CD4-positive, alpha-beta memory T cell (primary cell): ENCODE data around the gene KIF22. TPM values are rescaled to one million over a fixed set of nuclear protein-coding genes. Genes with fewer than 3 reads are reported as not detected.

Experiments
- CTCF ChIA-PET: fragments of 350-600 bp; sonication (Branson Sonifier 250); formaldehyde crosslinking; loops from one replicate; lab custom pipeline; 2021; ENCODE audit warnings: inconsistent platforms; ENCODE audit not compliant: partially characterized antibody; lab: Charles Lee
- POLR2A ChIA-PET: fragments of 350-600 bp; sonication (Branson Sonifier 250); formaldehyde crosslinking; loops from one replicate; lab custom pipeline; 2021; ENCODE audit not compliant: partially characterized antibody; lab: Charles Lee
- DNase-seq, 5 donors: peaks; one replicate each; pipeline versions ENCODE4 v3.0.0 to v3.0.0-alpha.2; 2020 to 2022; ENCODE audit warnings: mixed read lengths in 1 of 5
- H3K27ac ChIP-seq: one replicate; pipeline ENCODE4 v1.7.0; 2013; ENCODE audit warnings: low read depth, low read length
- H3K27me3 ChIP-seq: 2 replicates; pipeline ENCODE4 v1.7.0; 2013; ENCODE audit warnings: mild to moderate bottlenecking, low read length, moderate library complexity; ENCODE audit not compliant: insufficient read depth
- H3K36me3 ChIP-seq: 2 replicates; pipeline ENCODE4 v1.7.0; 2013; ENCODE audit warnings: mild to moderate bottlenecking, low read length, moderate library complexity; ENCODE audit not compliant: insufficient read depth
- H3K4me1 ChIP-seq: 2 replicates; pipeline ENCODE4 v1.7.0; 2013; ENCODE audit warnings: mild to moderate bottlenecking, low read length, moderate library complexity; ENCODE audit not compliant: insufficient read depth
- H3K4me3 ChIP-seq, 2 donors: one replicate each; pipeline ENCODE4 v1.7.0; 2013; ENCODE audit warnings: low read length in 2 of 2, mild to moderate bottlenecking in 1 of 2
- H3K9me3 ChIP-seq, 2 donors: one replicate each; pipeline ENCODE4 v1.7.0; 2013; ENCODE audit warnings: low read length in 2 of 2, control low read depth in 1 of 2; ENCODE audit not compliant: control insufficient read depth in 1 of 2
- H3K27ac Mint-ChIP-seq, 7 donors: one replicate each; pipeline ENCODE4 v1.8.0; 2020 to 2021; ENCODE audit warnings: mixed read lengths in 7 of 7, mild to moderate bottlenecking in 6 of 7, inconsistent platforms in 3 of 7, moderate library complexity in 3 of 7
- H3K27me3 Mint-ChIP-seq, 2 donors: one replicate each; pipeline ENCODE4 v1.8.0; 2020 to 2021; ENCODE audit warnings: mixed read lengths in 2 of 2
- H3K36me3 Mint-ChIP-seq, 2 donors: one replicate each; pipeline ENCODE4 v1.8.0; 2020 to 2021; ENCODE audit warnings: mixed read lengths in 2 of 2, inconsistent platforms in 1 of 2, mild to moderate bottlenecking in 1 of 2
- H3K4me1 Mint-ChIP-seq, 4 donors: one replicate each; pipeline ENCODE4 v1.8.0; 2020 to 2021; ENCODE audit warnings: mixed read lengths in 4 of 4, mild to moderate bottlenecking in 1 of 4
- H3K4me3 Mint-ChIP-seq, 8 donors: one replicate each; pipeline ENCODE4 v1.8.0; 2020 to 2021; ENCODE audit warnings: mixed read lengths in 8 of 8, mild to moderate bottlenecking in 7 of 8, moderate library complexity in 6 of 8, inconsistent platforms in 3 of 8
- H3K9me3 Mint-ChIP-seq, 8 donors: one replicate each; pipeline ENCODE4 v1.8.0; 2020 to 2021; ENCODE audit warnings: mixed read lengths in 8 of 8, mild to moderate bottlenecking in 5 of 8, inconsistent platforms in 3 of 8, moderate library complexity in 1 of 8
- intact Hi-C: fragments of 100-400 bp; cut with micrococcal nuclease; formaldehyde crosslinking; loops from one replicate; pipeline ENCODE4 v1.15.1; 2023
- polyA plus RNA-seq, 2 donors: library from polyadenylated mRNA; unstranded; fragments of 300-500 nt; fragmentation: Illumina TruSeq; gene quantifications; one replicate each; pipeline ENCODE4 v1.2.3, GENCODE V29; 2021
- total RNA-seq, 2 experiments: library from RNA; stranded (reverse); gene quantifications; one replicate each; pipeline ENCODE4 v1.2.3, GENCODE V29; 2021

KIF22 gene
- total and polyA plus RNA-seq, 4 experiments from 2014 or later: 35.7 to 98.6 (median 71.8) TPM

GRCh38 chr16:29821643-29822115 is 31.1 kb downstream of the KIF22 start:
- ChIA-PET POLR2A (interaction anchor here (0.6 to 24.0 kb wide), 12 partner anchors 10 to 121 kb away, joined by 3 to 522 read pairs (median 12); partner anchors contain the start of genes C16orf54, CDIPT, KIF22 and MAZ), CTCF (interaction anchor here (0.7 to 8.2 kb wide), 9 partner anchors 13 to 131 kb away, joined by 3 to 129 read pairs (median 5); no protein-coding TSS in a partner anchor)
- DNase-seq: no peak
- Mint-ChIP-seq H3K4me3 (peak overlapping the region; percentile 97 to 99 (median 98)), H3K9me3 (no peaks in the 10 kb centered on the region), H3K36me3 (peaks cover 25 to 37% of the 10 kb centered on the region in 2 donors), H3K27me3 (no peaks in the 10 kb centered on the region), H3K27ac (peak overlapping the region; percentile 91 to 97 (median 96)), H3K4me1 (peaks cover 29 to 91% (median 63%) of the 10 kb centered on the region in 4 donors)
- Histone ChIP-seq H3K4me1 (peaks cover 95% of the 10 kb centered on the region), H3K27me3 (no peaks in the 10 kb centered on the region), H3K27ac (peak overlapping the region; percentile 86), H3K36me3 (peaks cover 12% of the 10 kb centered on the region), H3K9me3 (no peaks in the 10 kb centered on the region), H3K4me3 (peak overlapping the region; percentile 92 to 99)
- intact Hi-C loops: no loop called here

DNA sequence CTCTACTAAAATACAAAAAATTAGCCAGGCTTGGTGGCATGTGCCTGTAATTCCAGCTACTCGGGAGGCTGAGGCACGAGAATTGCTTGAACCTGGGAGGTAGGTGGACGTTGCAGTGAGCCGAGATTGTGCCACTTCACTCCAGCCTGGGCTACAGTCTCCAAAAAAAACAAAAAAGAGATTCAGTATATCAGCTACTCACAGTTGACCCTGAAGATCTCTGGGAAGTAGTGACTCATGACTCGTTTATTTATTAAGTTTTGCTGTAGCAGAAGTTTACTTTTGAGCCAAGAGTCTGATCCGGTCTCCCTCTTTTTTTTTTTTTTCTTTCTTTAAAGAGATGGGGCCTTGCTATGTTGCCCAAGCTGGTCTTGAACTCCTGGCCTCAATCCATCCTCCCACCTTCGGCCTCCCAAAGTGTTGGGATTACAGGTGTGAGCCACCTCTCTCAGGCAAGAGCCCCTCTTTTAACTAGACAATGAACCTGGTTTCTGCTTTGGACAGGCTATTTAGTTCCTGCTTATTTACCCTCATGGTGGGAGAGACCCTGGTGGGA is 34.1 kb downstream of the KIF22 start:
- Histone ChIP-seq H3K27ac (peak overlapping the region; percentile 3), H3K9me3 (no peaks in the 10 kb centered on the region), H3K36me3 (peaks cover 4% of the 10 kb centered on the region), H3K27me3 (no peaks in the 10 kb centered on the region), H3K4me3 (no peak overlapping the region), H3K4me1 (peaks cover 95% of the 10 kb centered on the region)
- Mint-ChIP-seq H3K36me3 (peaks cover 13 to 24% of the 10 kb centered on the region in 2 donors), H3K27ac (peak overlapping the region; percentile 80 to 95 (median 90)), H3K4me1 (peaks cover 26 to 92% (median 56%) of the 10 kb centered on the region in 4 donors), H3K27me3 (no peaks in the 10 kb centered on the region), H3K4me3 (peak overlapping the region; percentile 63 to 89 (median 81)), H3K9me3 (no peaks in the 10 kb centered on the region)
- ChIA-PET CTCF (interaction anchor here (0.5 to 7.1 kb wide), 5 partner anchors 24 to 664 kb away, joined by 3 to 71 read pairs (median 3); no protein-coding TSS in a partner anchor), POLR2A (interaction anchor here (0.6 to 14.2 kb wide), 5 partner anchors 8 to 241 kb away, joined by 3 to 477 read pairs (median 5); partner anchors contain the start of genes ALDOA, MAZ, PAGR1 and PRRT2)
- intact Hi-C loops: no loop called here
- no peak for DNase-seq

- H3K27ac ChIP-seq: peak overlapping the region; percentile 3
- no peaks in the 10 kb centered on the region for H3K9me3 ChIP-seq
- intact Hi-C loops: no loop called here
- peak overlapping the region in 1 of 2 donors; percentile 25 for H3K4me3 ChIP-seq
- no peaks in the 10 kb centered on the region for H3K27me3 Mint-ChIP-seq
- H3K4me1 Mint-ChIP-seq: peaks cover 24 to 92% (median 55%) of the 10 kb centered on the region in 4 donors
- no peaks in the 10 kb centered on the region for H3K9me3 Mint-ChIP-seq
- peaks cover 5% of the 10 kb centered on the region for H3K36me3 ChIP-seq
- CTCF ChIA-PET: interaction anchor here (0.7 to 7.1 kb wide), 7 partner anchors 8 to 615 kb away, joined by 3 to 71 read pairs (median 3); partner anchors contain the start of genes KIF22 and PAGR1
- H3K4me1 ChIP-seq: peaks cover 92% of the 10 kb centered on the region
- H3K4me3 Mint-ChIP-seq: peak overlapping the region; percentile 63 to 89 (median 81)
- no peaks in the 10 kb centered on the region for H3K27me3 ChIP-seq
- peaks cover 12 to 19% of the 10 kb centered on the region in 2 donors for H3K36me3 Mint-ChIP-seq
- POLR2A ChIA-PET: interaction anchor here (0.6 to 14.2 kb wide), 10 partner anchors 7 to 240 kb away, joined by 3 to 477 read pairs (median 4); partner anchors contain the start of genes ALDOA, KIF22, MAZ and PAGR1
- peak; percentile 26 to 57 (median 29) for DNase-seq
- H3K27ac Mint-ChIP-seq: peak overlapping the region; percentile 80 to 95 (median 90)
Measured at GRCh38 chr16:29825145-29826044, 34.8 kb downstream of the KIF22 start.

DNA sequence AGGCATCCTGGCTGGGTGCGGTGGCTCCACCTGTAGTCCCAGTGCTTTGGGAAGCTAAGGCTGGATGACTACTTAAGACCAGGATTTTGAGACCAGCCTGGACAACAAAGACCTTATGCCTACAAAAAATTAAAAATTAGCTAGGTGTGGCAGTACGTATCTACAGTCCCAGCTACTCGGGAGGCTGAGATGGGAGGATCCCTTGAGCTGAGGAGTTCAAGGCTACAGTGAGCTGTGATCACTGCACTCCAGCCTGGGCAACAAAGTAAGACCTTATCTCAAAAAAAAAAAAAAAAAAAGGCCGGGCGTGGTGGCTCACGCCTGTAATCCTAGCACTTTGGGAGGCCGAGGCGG is 35.8 kb downstream of the KIF22 start:
- no peak overlapping the region for H3K27ac ChIP-seq
- intact Hi-C loops: no loop called here
- CTCF ChIA-PET: interaction anchor here (0.6 to 7.1 kb wide), 10 partner anchors 9 to 616 kb away, joined by 3 to 71 read pairs (median 4); partner anchors contain the start of genes KIF22, PAGR1 and QPRT

GRCh38 chr16:29830774-29831173 is 40.2 kb downstream of the KIF22 start:
- no peaks in the 10 kb centered on the region for H3K27me3 Mint-ChIP-seq
- POLR2A ChIA-PET: no interaction called here

More for the DNA sequence above, 35.8 kb downstream of the KIF22 start:
- no peaks in the 10 kb centered on the region for H3K27me3 ChIP-seq
- H3K4me3 ChIP-seq: no peak overlapping the region
- no peaks in the 10 kb centered on the region for H3K9me3 ChIP-seq
- no peaks in the 10 kb centered on the region for H3K27me3 Mint-ChIP-seq
- H3K9me3 Mint-ChIP-seq: no peaks in the 10 kb centered on the region
- H3K36me3 ChIP-seq: peaks cover 12% of the 10 kb centered on the region
- DNase-seq: peak in 1 of 5 donors; percentile 18
- H3K36me3 Mint-ChIP-seq: peaks cover 13 to 22% of the 10 kb centered on the region in 2 donors
- H3K4me1 Mint-ChIP-seq: peaks cover 23 to 88% (median 52%) of the 10 kb centered on the region in 4 donors
- H3K4me1 ChIP-seq: peaks cover 92% of the 10 kb centered on the region
- peak overlapping the region; percentile 78 to 91 (median 86) for H3K4me3 Mint-ChIP-seq
- POLR2A ChIA-PET: interaction anchor here (0.7 to 14.2 kb wide), 9 partner anchors 12 to 136 kb away, joined by 3 to 477 read pairs (median 5); partner anchors contain the start of genes KIF22, MAZ, PAGR1 and PRRT2
- peak overlapping the region; percentile 84 to 98 (median 95) for H3K27ac Mint-ChIP-seq

GRCh38 chr16:29831490-29831889 is 40.9 kb downstream of the KIF22 start:
- CTCF ChIA-PET: no interaction called here
- Mint-ChIP-seq H3K9me3 (no peaks in the 10 kb centered on the region), H3K36me3 (peaks cover 25 to 41% of the 10 kb centered on the region in 2 donors), H3K27ac (peak overlapping the region in 4 of 7 donors; percentile 44 to 80 (median 76)), H3K4me1 (peaks cover 18 to 46% (median 25%) of the 10 kb centered on the region in 4 donors), H3K27me3 (no peaks in the 10 kb centered on the region), H3K4me3 (no peak overlapping the region)
- Histone ChIP-seq H3K27me3 (no peaks in the 10 kb centered on the region), H3K4me1 (peaks cover 40% of the 10 kb centered on the region), H3K27ac (no peak overlapping the region), H3K9me3 (no peaks in the 10 kb centered on the region), H3K36me3 (peaks cover 42% of the 10 kb centered on the region), H3K4me3 (no peak overlapping the region)
- DNase-seq: peak in 1 of 5 donors; percentile 2
- POLR2A ChIA-PET: no interaction called here
- intact Hi-C loops: no loop called here

More at GRCh38 chr16:29830774-29831173, 40.2 kb downstream of the KIF22 start:
- H3K27me3 ChIP-seq: no peaks in the 10 kb centered on the region
- peaks cover 47% of the 10 kb centered on the region for H3K4me1 ChIP-seq
- H3K4me1 Mint-ChIP-seq: peaks cover 18 to 52% (median 28%) of the 10 kb centered on the region in 4 donors
- no peak overlapping the region for H3K27ac ChIP-seq
- intact Hi-C loops: no loop called here
- H3K4me3 ChIP-seq: no peak overlapping the region
- peaks cover 22 to 34% of the 10 kb centered on the region in 2 donors for H3K36me3 Mint-ChIP-seq
- H3K27ac Mint-ChIP-seq: peak overlapping the region in 4 of 7 donors; percentile 22 to 72 (median 30)
- CTCF ChIA-PET: no interaction called here
- H3K9me3 ChIP-seq: no peaks in the 10 kb centered on the region
- no peak for DNase-seq
- no peak overlapping the region for H3K4me3 Mint-ChIP-seq
- H3K9me3 Mint-ChIP-seq: no peaks in the 10 kb centered on the region
- H3K36me3 ChIP-seq: peaks cover 38% of the 10 kb centered on the region
